Thoracic aorta (tissue), 2 donors: ENCODE measurements around the gene AK5. TPM values are rescaled to one million over a fixed set of nuclear protein-coding genes. Genes with fewer than 3 reads are reported as not detected.

Source experiments
- ATAC-seq: fragments of 150-250 bp; one replicate; pipeline ENCODE4 v1.8.0; 2017; ENCODE audit warnings: low read depth; ENCODE audit not compliant: insufficient number of reproducible peaks, low FRiP score
- DNase-seq: peaks from one replicate; pipeline ENCODE4 v3.0.0-alpha.2; 2020; ENCODE audit warnings: low spot score
- H3K27ac ChIP-seq, 2 donors: fragments of 200-600 bp; sonication (generic); 1 replicate in 1 of 2; 2 replicates in 1 of 2; pipeline ENCODE4 v1.5.1; 2016; ENCODE audit warnings: mild to moderate bottlenecking in 2 of 2, moderate library complexity in 2 of 2
- H3K27me3 ChIP-seq: fragments of 200-600 bp; sonication (generic); replicated peaks from 2 replicates; pipeline ENCODE4 v1.6.0; 2016; ENCODE audit warnings: mild to moderate bottlenecking; ENCODE audit not compliant: insufficient read depth
- H3K36me3 ChIP-seq: fragments of 200-600 bp; sonication (generic); one replicate; pipeline ENCODE4 v1.5.1; 2016
- H3K4me1 ChIP-seq, 2 donors: fragments of 200-600 bp; sonication (generic); 1 replicate in 1 of 2; 2 replicates in 1 of 2; pipeline versions ENCODE4 v1.5.1 to v1.6.0; 2016; ENCODE audit warnings: low read depth in 2 of 2, mild to moderate bottlenecking in 1 of 2; ENCODE audit not compliant: control insufficient read depth in 1 of 2
- H3K4me3 ChIP-seq: fragments of 200-600 bp; sonication (generic); 2 replicates; pipeline ENCODE4 v1.5.1; 2016; ENCODE audit warnings: mild to moderate bottlenecking
- H3K9me3 ChIP-seq: fragments of 200-600 bp; sonication (generic); 2 replicates; pipeline ENCODE4 v1.5.1; 2016
- CTCF ChIP-seq: fragments of 200-600 bp; sonication (generic); IDR thresholded peaks from one replicate; pipeline ENCODE4 v1.5.1; 2019; ENCODE audit warnings: antibody characterized with exemption
- total RNA-seq, 2 donors: library from RNA; depleted of rRNA; stranded (reverse); fragments of >200 nt; gene quantifications; one replicate each; pipeline versions ENCODE4 v1.1.0 to v1.2.3, GENCODE V29; 2016

Gene AK5
- total RNA-seq, 2 donors from 2014 or later: 0.56 to 1.4 TPM

DNA sequence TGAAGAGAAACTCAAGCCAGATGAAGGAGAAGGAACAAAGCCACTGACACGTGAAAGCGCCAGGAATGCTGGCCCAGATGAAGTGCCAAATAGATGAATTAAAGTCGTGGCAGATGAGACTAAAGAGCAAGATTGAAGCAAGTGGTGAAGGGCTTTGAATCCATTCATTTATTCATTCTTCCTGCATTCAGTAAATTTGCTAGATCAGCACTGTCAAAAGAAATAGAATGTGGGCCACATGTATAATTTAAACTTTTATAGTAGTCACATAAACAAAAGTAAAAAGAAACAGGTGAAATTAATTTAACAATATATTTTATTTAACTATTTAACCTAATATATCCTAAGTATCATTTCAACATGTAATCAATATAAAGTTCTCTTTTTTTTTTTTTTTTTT is 265.1 kb downstream of the AK5 start:
- no peak for TF ChIP-seq CTCF
- ATAC-seq (no peak), DNase-seq (no peak)
- no peak overlapping the region for H3K27ac ChIP-seq
- H3K36me3 ChIP-seq: no peaks in the 10 kb centered on the region
- H3K4me1 ChIP-seq: peaks cover 0 to 2% of the 10 kb centered on the region in 2 donors
- no peaks in the 10 kb centered on the region for H3K27me3 ChIP-seq
- H3K4me3 ChIP-seq: no peak overlapping the region
- H3K9me3 ChIP-seq: no peaks in the 10 kb centered on the region

GRCh38 chr1:77548285-77548684 is 266.5 kb downstream of the AK5 start:
- Histone ChIP-seq H3K4me1 (peaks cover 0 to 2% of the 10 kb centered on the region in 2 donors), H3K27ac (no peak overlapping the region), H3K36me3 (no peaks in the 10 kb centered on the region), H3K27me3 (no peaks in the 10 kb centered on the region), H3K9me3 (no peaks in the 10 kb centered on the region), H3K4me3 (no peak overlapping the region)
- DNase-seq (no peak), ATAC-seq (no peak)
- TF ChIP-seq CTCF: no peak

GRCh38 chr1:77550135-77550534 is 268.3 kb downstream of the AK5 start:
- H3K36me3 ChIP-seq: no peaks in the 10 kb centered on the region
- H3K4me1 ChIP-seq: peaks cover 0 to 2% of the 10 kb centered on the region in 2 donors
- DNase-seq (no peak), ATAC-seq (no peak)
- no peak for TF ChIP-seq CTCF
- no peak overlapping the region for H3K27ac ChIP-seq
- no peaks in the 10 kb centered on the region for H3K27me3 ChIP-seq
- no peaks in the 10 kb centered on the region for H3K9me3 ChIP-seq
- H3K4me3 ChIP-seq: no peak overlapping the region

DNA sequence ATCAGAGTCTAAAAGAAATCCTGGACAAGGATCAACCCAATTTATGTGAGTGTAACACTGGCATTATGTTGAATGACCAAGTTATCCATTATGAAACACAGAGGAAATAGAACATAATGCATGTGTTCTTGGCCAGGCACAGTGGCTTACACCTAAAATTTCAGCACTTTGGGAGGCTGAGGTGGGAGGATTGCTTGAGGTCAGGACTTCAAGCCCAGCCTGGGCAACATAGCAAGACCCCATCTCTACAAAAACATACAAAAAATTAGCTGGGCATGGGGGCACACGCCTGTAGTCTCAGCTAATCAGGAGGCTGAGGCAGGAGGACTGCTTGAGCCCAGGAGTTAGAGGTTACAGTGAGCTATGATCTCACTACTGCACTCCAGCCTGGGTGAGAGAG is 270.8 kb downstream of the AK5 start:
- ATAC-seq (no peak), DNase-seq (no peak)
- Histone ChIP-seq H3K9me3 (no peaks in the 10 kb centered on the region), H3K4me3 (no peak overlapping the region), H3K4me1 (peaks cover 0 to 2% of the 10 kb centered on the region in 2 donors), H3K36me3 (no peaks in the 10 kb centered on the region), H3K27me3 (no peaks in the 10 kb centered on the region), H3K27ac (no peak overlapping the region)
- TF ChIP-seq CTCF: no peak

GRCh38 chr1:77553568-77554291 is 271.9 kb downstream of the AK5 start:
- Histone ChIP-seq H3K27me3 (no peaks in the 10 kb centered on the region), H3K27ac (no peak overlapping the region), H3K4me3 (no peak overlapping the region), H3K9me3 (no peaks in the 10 kb centered on the region), H3K36me3 (no peaks in the 10 kb centered on the region), H3K4me1 (no peaks in the 10 kb centered on the region)
- no peak for ATAC-seq
- DNase-seq: no peak
- no peak for TF ChIP-seq CTCF
